Activated CD4-positive, alpha-beta T cell treated with anti-CD3 and anti-CD28 coated beads for 1 hour (primary cell): Measurements from ENCODE around the gene LINC01488.

Source experiments
- DNase-seq: peaks from one replicate; pipeline ENCODE4 v3.0.0-alpha.2; 2020

Gene LINC01488

GRCh38 chr11:69512790-69513189 is 31.3 kb downstream of the LINC01488 start:
- DNase-seq: no peak

- no peak for DNase-seq
Measured at GRCh38 chr11:69513196-69513595, 31.7 kb downstream of the LINC01488 start.

GRCh38 chr11:69513663-69514224 is 32.3 kb downstream of the LINC01488 start:
- no peak for DNase-seq

- no peak for DNase-seq
Measured at GRCh38 chr11:69514771-69515170, 33.3 kb downstream of the LINC01488 start.

GRCh38 chr11:69515271-69516245 is 34.1 kb downstream of the LINC01488 start:
- no peak for DNase-seq

GRCh38 chr11:69516526-69516925 is 35.1 kb downstream of the LINC01488 start:
- DNase-seq: no peak

- DNase-seq: no peak
Measured at GRCh38 chr11:69518081-69518950, 36.9 kb downstream of the LINC01488 start.

GRCh38 chr11:69520186-69520916 is 38.9 kb downstream of the LINC01488 start:
- DNase-seq: no peak

- DNase-seq: no peak
Measured at GRCh38 chr11:69521457-69521856, 40.0 kb downstream of the LINC01488 start.

GRCh38 chr11:69523453-69523852 is 42.0 kb downstream of the LINC01488 start:
- no peak for DNase-seq

- no peak for DNase-seq
Measured at GRCh38 chr11:69524291-69524882, 42.9 kb downstream of the LINC01488 start.

- no peak for DNase-seq
Measured at GRCh38 chr11:69524991-69525411, 43.5 kb downstream of the LINC01488 start.

- DNase-seq: no peak
Measured at GRCh38 chr11:69525516-69526452, 44.3 kb downstream of the LINC01488 start.

GRCh38 chr11:69526453-69526810 is 45.0 kb downstream of the LINC01488 start:
- DNase-seq: no peak

- DNase-seq: no peak
Measured at GRCh38 chr11:69529001-69529400, 47.5 kb downstream of the LINC01488 start.

GRCh38 chr11:69530278-69531070 is 49.0 kb downstream of the LINC01488 start:
- no peak for DNase-seq

GRCh38 chr11:69531071-69531716 is 49.7 kb downstream of the LINC01488 start:
- DNase-seq: no peak

GRCh38 chr11:69531717-69532088 is 50.2 kb downstream of the LINC01488 start:
- no peak for DNase-seq

GRCh38 chr11:69533296-69534165 is 52.1 kb downstream of the LINC01488 start:
- no peak for DNase-seq
